CD4-positive, CD25-positive, alpha-beta regulatory T cell (primary cell): ENCODE data around the gene SLC8A1. TPM values are rescaled to one million over a fixed set of nuclear protein-coding genes. Genes with fewer than 3 reads are reported as not detected.

Source experiments
- ATAC-seq, 2 donors: fragments of 150-1000 bp; cut with Tn5 transposase; one replicate each; pipeline ENCODE4 v1.10.0; 2021; ENCODE audit warnings: low read depth in 2 of 2, moderate number of reproducible peaks in 2 of 2, moderate library complexity in 1 of 2
- DNase-seq, 3 donors: peaks; one replicate each; pipeline versions ENCODE4 v3.0.0 to v3.0.0-alpha.2; 2012 to 2022; ENCODE audit warnings: mixed read lengths in 1 of 3
- H3K27ac ChIP-seq: one replicate; pipeline ENCODE4 v1.7.0; 2013; ENCODE audit warnings: mild to moderate bottlenecking, low read length; ENCODE audit not compliant: insufficient read depth, poor library complexity, severe bottlenecking
- H3K27me3 ChIP-seq: one replicate; pipeline ENCODE4 v1.7.0; 2013; ENCODE audit warnings: low read length; ENCODE audit not compliant: control insufficient read depth, insufficient read depth
- H3K36me3 ChIP-seq: one replicate; pipeline ENCODE4 v1.7.0; 2013; ENCODE audit warnings: mild to moderate bottlenecking, low read length, moderate library complexity; ENCODE audit not compliant: control insufficient read depth, insufficient read depth
- H3K4me1 ChIP-seq: 2 replicates; pipeline ENCODE4 v1.7.0; 2013; ENCODE audit warnings: mild to moderate bottlenecking, low read length; ENCODE audit not compliant: insufficient read depth, control insufficient read depth, poor library complexity, severe bottlenecking
- H3K4me3 ChIP-seq: one replicate; pipeline ENCODE4 v1.7.0; 2013; ENCODE audit warnings: low read depth, mild to moderate bottlenecking, low read length, moderate library complexity
- H3K9me3 ChIP-seq, 2 experiments: 1 replicate in 1 of 2; 2 replicates in 1 of 2; pipeline ENCODE4 v1.7.0; 2013; ENCODE audit warnings: low read length in 2 of 2, mild to moderate bottlenecking in 1 of 2, moderate library complexity in 1 of 2; ENCODE audit not compliant: control insufficient read depth in 2 of 2
- H3K27ac Mint-ChIP-seq, 3 donors: one replicate each; pipeline ENCODE4 v1.8.0; 2020 to 2022; ENCODE audit warnings: mild to moderate bottlenecking in 3 of 3, mixed read lengths in 3 of 3, moderate library complexity in 2 of 3
- H3K27me3 Mint-ChIP-seq: one replicate; pipeline ENCODE4 v1.8.0; 2022; ENCODE audit warnings: mild to moderate bottlenecking, mixed read lengths
- H3K36me3 Mint-ChIP-seq: one replicate; pipeline ENCODE4 v1.8.0; 2020; ENCODE audit warnings: mixed read lengths
- H3K4me1 Mint-ChIP-seq, 4 donors: one replicate each; pipeline ENCODE4 v1.8.0; 2020 to 2022; ENCODE audit warnings: mixed read lengths in 4 of 4, mild to moderate bottlenecking in 1 of 4
- H3K4me3 Mint-ChIP-seq, 4 donors: one replicate each; pipeline ENCODE4 v1.8.0; 2020 to 2022; ENCODE audit warnings: mild to moderate bottlenecking in 4 of 4, mixed read lengths in 4 of 4, moderate library complexity in 3 of 4
- H3K9me3 Mint-ChIP-seq, 7 donors: one replicate each; pipeline ENCODE4 v1.8.0; 2020 to 2022; ENCODE audit warnings: mixed read lengths in 7 of 7, mild to moderate bottlenecking in 3 of 7, moderate library complexity in 2 of 7
- polyA plus RNA-seq, 4 donors: library from polyadenylated mRNA; unstranded; fragments of 300-500 nt; fragmentation: Illumina TruSeq; gene quantifications; one replicate each; pipeline ENCODE4 v1.2.3, GENCODE V29; 2021
- total RNA-seq: library from RNA; stranded (reverse); gene quantifications from one replicate; pipeline ENCODE4 v1.2.3, GENCODE V29; 2022

The SLC8A1 gene
- total and polyA plus RNA-seq, 5 donors from 2014 or later = 0.22 to 0.43 TPM; not detected in 3

DNA sequence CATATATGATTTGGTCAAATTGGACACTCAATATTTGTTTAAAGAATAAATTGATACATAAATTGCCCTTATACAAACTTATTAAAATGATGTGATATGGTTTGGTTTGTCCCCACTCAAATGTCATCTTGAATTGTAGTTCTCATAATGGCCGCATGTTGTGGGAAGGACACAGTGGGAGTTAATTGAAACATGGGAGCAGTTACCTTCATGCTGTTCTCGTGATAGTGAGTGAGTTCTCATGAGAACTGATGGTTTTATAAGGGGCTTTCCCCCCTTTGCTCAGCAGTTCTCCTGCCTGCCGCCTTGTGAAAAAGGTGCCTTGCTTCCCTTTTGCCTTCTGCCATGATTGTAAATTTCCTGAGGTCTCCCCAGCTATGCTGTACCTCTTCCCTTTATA, 34.0 kb upstream of the SLC8A1 start:
- Histone ChIP-seq H3K36me3 (no peaks in the 10 kb centered on the region), H3K27ac (no peak overlapping the region), H3K9me3 (no peaks in the 10 kb centered on the region), H3K27me3 (no peaks in the 10 kb centered on the region), H3K4me1 (no peaks in the 10 kb centered on the region), H3K4me3 (no peak overlapping the region)
- Mint-ChIP-seq H3K27me3 (no peaks in the 10 kb centered on the region), H3K36me3 (no peaks in the 10 kb centered on the region), H3K4me1 (peaks cover 0 to 14% (median 4%) of the 10 kb centered on the region in 4 donors), H3K9me3 (peaks cover 0 to 1% (median 0%) of the 10 kb centered on the region in 7 donors), H3K4me3 (no peak overlapping the region), H3K27ac (no peak overlapping the region)
- no peak for DNase-seq
- ATAC-seq = no peak

DNA sequence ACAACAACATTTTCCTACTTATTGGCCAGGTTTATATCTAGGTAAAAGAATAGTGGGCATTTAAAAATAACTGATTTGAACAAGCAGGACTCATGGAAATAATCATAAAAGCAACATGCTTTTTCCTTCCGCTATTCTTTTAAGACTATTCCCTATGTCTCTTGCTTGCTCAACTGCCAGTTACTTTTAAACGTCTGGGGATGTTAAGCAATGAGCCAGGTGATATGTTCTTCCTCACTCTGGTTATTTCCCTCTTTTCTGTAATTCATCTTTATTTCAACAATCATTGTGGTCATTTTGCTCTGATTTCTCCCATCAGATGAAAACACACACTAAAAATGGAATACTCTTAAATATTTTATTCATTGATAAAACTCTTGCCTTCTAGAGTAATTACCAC, 33.4 kb upstream of the SLC8A1 start:
- Mint-ChIP-seq H3K27ac (no peak overlapping the region), H3K27me3 (no peaks in the 10 kb centered on the region), H3K4me3 (no peak overlapping the region), H3K9me3 (peaks cover 0 to 2% (median 0%) of the 10 kb centered on the region in 7 donors), H3K36me3 (no peaks in the 10 kb centered on the region), H3K4me1 (peaks cover 0 to 14% (median 4%) of the 10 kb centered on the region in 4 donors)
- Histone ChIP-seq H3K36me3 (no peaks in the 10 kb centered on the region), H3K9me3 (no peaks in the 10 kb centered on the region), H3K27ac (no peak overlapping the region), H3K4me1 (no peaks in the 10 kb centered on the region), H3K4me3 (no peak overlapping the region), H3K27me3 (no peaks in the 10 kb centered on the region)
- no peak for DNase-seq
- ATAC-seq = no peak

DNA sequence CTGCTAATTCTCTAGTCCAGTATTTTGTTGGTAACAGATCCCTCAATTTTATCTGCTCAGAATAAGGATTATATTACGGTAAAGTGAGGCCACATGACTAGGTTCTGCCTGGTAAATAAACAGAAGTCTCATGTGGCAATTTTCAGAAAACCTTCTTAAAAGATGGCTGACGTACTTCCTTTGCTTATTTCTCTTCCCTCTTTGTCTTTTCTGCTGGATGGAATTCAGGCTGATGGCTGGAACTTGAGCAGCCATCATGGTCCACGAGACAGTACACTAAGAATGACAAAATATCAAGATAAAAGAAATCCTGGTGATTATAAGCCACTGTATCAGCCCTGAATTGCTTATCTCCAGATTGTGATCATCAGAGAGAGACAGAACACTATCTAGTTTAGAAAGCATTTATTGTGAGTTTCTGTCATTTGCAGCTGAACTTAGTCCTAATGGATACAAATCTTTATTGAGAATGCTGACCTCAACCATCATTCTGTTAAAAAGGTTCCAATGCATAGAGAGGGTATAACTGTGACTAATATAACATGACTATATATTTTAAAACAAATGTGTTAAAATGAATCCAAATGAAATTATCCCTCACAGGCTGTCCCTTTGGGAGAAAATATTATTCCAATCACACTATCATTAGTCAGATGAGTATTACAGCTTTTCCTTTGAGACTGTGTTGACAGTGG, 31.8 kb upstream of the SLC8A1 start:
- Mint-ChIP-seq H3K27me3 (no peaks in the 10 kb centered on the region), H3K36me3 (no peaks in the 10 kb centered on the region), H3K9me3 (peaks cover 0 to 2% (median 0%) of the 10 kb centered on the region in 7 donors), H3K27ac (no peak overlapping the region), H3K4me3 (no peak overlapping the region), H3K4me1 (peaks cover 0 to 2% (median 0%) of the 10 kb centered on the region in 4 donors)
- ATAC-seq (no peak), DNase-seq (no peak)
- Histone ChIP-seq H3K27ac (no peak overlapping the region), H3K36me3 (no peaks in the 10 kb centered on the region), H3K27me3 (no peaks in the 10 kb centered on the region), H3K9me3 (no peaks in the 10 kb centered on the region), H3K4me1 (no peaks in the 10 kb centered on the region), H3K4me3 (no peak overlapping the region)

DNA sequence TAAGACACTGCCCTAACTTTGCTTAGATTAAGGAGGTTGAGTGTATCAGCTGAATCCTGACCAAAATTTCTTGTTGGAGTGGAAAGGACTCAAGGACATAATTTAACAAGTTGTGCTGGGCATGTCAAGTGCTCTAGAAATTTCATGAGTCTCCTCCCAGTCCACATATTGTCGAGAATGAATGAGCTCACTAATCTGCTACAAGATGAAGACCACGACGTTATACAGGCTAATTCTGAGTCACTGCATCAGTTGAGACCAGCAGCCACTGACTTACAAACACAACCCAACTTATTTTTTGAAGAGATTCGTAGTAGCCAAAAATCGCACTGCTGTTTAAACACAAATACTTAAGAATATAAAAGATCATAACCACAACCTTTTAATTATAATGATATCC, 28.7 kb upstream of the SLC8A1 start:
- Histone ChIP-seq H3K27ac (no peak overlapping the region), H3K9me3 (no peaks in the 10 kb centered on the region), H3K27me3 (no peaks in the 10 kb centered on the region), H3K4me1 (no peaks in the 10 kb centered on the region), H3K36me3 (no peaks in the 10 kb centered on the region), H3K4me3 (no peak overlapping the region)
- no peaks in the 10 kb centered on the region for H3K36me3 Mint-ChIP-seq
- H3K27ac Mint-ChIP-seq = no peak overlapping the region
- H3K27me3 Mint-ChIP-seq = no peaks in the 10 kb centered on the region
- H3K4me3 Mint-ChIP-seq = no peak overlapping the region
- peaks cover 0 to 2% (median 0%) of the 10 kb centered on the region in 7 donors for H3K9me3 Mint-ChIP-seq
- DNase-seq = no peak
- ATAC-seq = no peak
- no peaks in the 10 kb centered on the region for H3K4me1 Mint-ChIP-seq

DNA sequence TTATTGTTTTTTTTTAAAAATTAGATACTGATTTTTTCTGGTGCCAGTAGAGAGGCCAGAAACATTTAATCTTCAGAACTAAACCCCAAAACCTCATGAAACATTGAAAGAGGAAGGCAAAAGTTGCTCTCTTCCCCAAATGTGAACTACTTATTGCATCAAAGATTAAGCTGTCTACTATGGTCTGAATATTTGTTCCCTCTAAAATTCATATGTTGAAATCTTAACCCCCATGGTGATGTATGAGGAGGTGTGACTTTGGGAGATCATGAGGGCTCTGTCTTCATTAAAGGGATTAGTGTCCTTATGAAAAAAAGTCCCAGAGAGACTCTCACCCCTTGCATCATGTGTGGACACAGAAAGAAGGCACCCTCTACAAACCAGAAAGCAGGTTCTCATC, 28.2 kb upstream of the SLC8A1 start:
- DNase-seq (no peak), ATAC-seq (no peak)
- H3K9me3 Mint-ChIP-seq = peaks cover 0 to 2% (median 0%) of the 10 kb centered on the region in 7 donors
- Histone ChIP-seq H3K4me1 (no peaks in the 10 kb centered on the region), H3K27ac (no peak overlapping the region), H3K9me3 (no peaks in the 10 kb centered on the region), H3K36me3 (no peaks in the 10 kb centered on the region), H3K27me3 (no peaks in the 10 kb centered on the region), H3K4me3 (no peak overlapping the region)
- no peak overlapping the region for H3K4me3 Mint-ChIP-seq
- H3K4me1 Mint-ChIP-seq = no peaks in the 10 kb centered on the region
- no peak overlapping the region for H3K27ac Mint-ChIP-seq
- no peaks in the 10 kb centered on the region for H3K27me3 Mint-ChIP-seq
- no peaks in the 10 kb centered on the region for H3K36me3 Mint-ChIP-seq

DNA sequence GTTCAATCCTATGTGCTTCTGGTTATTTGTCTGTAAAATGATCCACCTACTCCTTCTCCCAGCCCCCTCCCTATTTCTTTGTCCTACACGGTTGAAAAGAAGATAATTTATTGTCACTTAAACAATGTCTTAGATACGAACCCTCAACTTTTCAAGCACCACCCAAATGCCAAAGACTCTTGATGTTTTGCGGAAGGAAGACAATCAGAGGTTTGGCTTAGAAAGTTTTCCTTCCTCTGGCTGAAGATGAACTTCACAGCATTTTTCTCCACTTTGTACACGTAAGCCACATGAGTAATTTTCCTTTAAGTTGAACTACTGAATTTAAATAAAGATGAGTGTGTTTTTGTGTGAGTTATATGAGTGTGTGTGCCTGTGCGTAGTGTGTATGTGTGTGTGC, 25.5 kb upstream of the SLC8A1 start:
- ATAC-seq = no peak
- Mint-ChIP-seq H3K36me3 (no peaks in the 10 kb centered on the region), H3K4me3 (no peak overlapping the region), H3K27ac (no peak overlapping the region), H3K4me1 (no peaks in the 10 kb centered on the region), H3K27me3 (no peaks in the 10 kb centered on the region), H3K9me3 (peaks cover 0 to 2% (median 0%) of the 10 kb centered on the region in 7 donors)
- no peaks in the 10 kb centered on the region for H3K4me1 ChIP-seq
- H3K36me3 ChIP-seq = no peaks in the 10 kb centered on the region
- no peak for DNase-seq
- no peak overlapping the region for H3K4me3 ChIP-seq
- no peaks in the 10 kb centered on the region for H3K27me3 ChIP-seq
- no peaks in the 10 kb centered on the region for H3K9me3 ChIP-seq
- no peak overlapping the region for H3K27ac ChIP-seq

DNA sequence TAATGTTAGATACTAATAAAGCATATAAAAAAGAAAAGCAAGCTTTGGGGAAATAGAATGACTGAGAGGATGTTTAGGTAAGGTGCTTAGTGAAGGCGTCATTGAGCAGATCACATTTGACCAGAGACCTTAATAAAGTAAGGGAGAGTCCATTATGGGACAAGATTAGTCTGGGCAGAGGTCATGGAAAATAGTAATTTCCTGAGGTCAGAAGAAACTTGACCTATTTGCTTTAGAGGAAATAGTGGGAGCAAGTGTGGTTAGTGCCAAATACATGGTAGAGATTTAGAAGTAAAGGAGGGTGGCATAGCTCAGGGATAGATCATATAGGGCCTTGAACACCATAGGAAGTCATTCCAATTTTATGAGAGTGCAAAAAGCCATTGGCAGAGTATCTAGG, 24.5 kb upstream of the SLC8A1 start:
- no peaks in the 10 kb centered on the region for H3K36me3 Mint-ChIP-seq
- Histone ChIP-seq H3K4me1 (no peaks in the 10 kb centered on the region), H3K4me3 (no peak overlapping the region), H3K36me3 (no peaks in the 10 kb centered on the region), H3K9me3 (no peaks in the 10 kb centered on the region), H3K27me3 (no peaks in the 10 kb centered on the region), H3K27ac (no peak overlapping the region)
- DNase-seq = no peak
- H3K4me1 Mint-ChIP-seq = no peaks in the 10 kb centered on the region
- no peaks in the 10 kb centered on the region for H3K27me3 Mint-ChIP-seq
- H3K9me3 Mint-ChIP-seq = peaks cover 0 to 2% (median 0%) of the 10 kb centered on the region in 7 donors
- ATAC-seq = no peak
- no peak overlapping the region for H3K27ac Mint-ChIP-seq
- H3K4me3 Mint-ChIP-seq = no peak overlapping the region

DNA sequence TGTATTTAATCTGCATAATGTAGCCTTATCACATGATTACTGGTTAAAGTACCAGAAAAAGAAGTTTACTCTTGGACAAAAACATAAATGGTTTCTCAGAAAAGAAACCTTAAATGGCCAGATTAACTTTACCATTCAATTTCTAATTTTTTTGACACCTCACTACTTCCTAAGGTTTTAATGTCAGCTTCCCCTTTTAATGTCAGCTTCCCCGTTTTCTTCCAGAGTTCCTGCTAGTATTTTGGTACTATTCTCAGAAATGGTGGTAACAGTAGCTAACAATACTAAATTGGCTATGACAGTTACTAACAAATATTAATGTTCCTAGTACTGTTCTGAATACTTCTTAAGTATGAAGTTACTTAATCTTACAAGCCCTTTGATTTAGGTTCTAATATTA, 22.4 kb upstream of the SLC8A1 start:
- Histone ChIP-seq H3K4me3 (no peak overlapping the region), H3K4me1 (no peaks in the 10 kb centered on the region), H3K36me3 (no peaks in the 10 kb centered on the region), H3K27ac (no peak overlapping the region), H3K9me3 (no peaks in the 10 kb centered on the region), H3K27me3 (no peaks in the 10 kb centered on the region)
- Mint-ChIP-seq H3K27me3 (no peaks in the 10 kb centered on the region), H3K4me1 (no peaks in the 10 kb centered on the region), H3K4me3 (no peak overlapping the region), H3K27ac (no peak overlapping the region), H3K36me3 (no peaks in the 10 kb centered on the region), H3K9me3 (peaks cover 0 to 2% (median 0%) of the 10 kb centered on the region in 7 donors)
- no peak for DNase-seq
- no peak for ATAC-seq
